Mesenchymal stem cell (in vitro differentiated cells and primary cell): Measurements from ENCODE around the gene GHR.
"Not testable (repeated sequence)": the region's sequence is repeated elsewhere in the genome, so short reads cannot be mapped to it uniquely, and the experiment has no call there.

Source experiments
- DNase-seq: peaks from one replicate; pipeline ENCODE4 v3.0.0-alpha.2; 2013
- H2AFZ ChIP-seq: one replicate; pipeline ENCODE4 v1.6.1; 2013; ENCODE audit warnings: low read depth, mild to moderate bottlenecking, control low read depth, inconsistent platforms, low read length, moderate library complexity
- H2AK5ac ChIP-seq: 2 replicates; pipeline ENCODE4 v1.6.1; 2013; ENCODE audit warnings: low read length, moderate library complexity, mild to moderate bottlenecking, inconsistent platforms; ENCODE audit not compliant: severe bottlenecking
- H2BK120ac ChIP-seq: one replicate; pipeline ENCODE4 v1.6.1; 2013; ENCODE audit warnings: low read depth, mild to moderate bottlenecking, inconsistent platforms, low read length, moderate library complexity
- H2BK12ac ChIP-seq, 2 experiments: one replicate each; pipeline ENCODE4 v1.6.1; 2013; ENCODE audit warnings: inconsistent platforms in 2 of 2, low read length in 2 of 2, mild to moderate bottlenecking in 2 of 2, moderate library complexity in 2 of 2, control low read depth in 1 of 2
- H2BK15ac ChIP-seq: one replicate; pipeline ENCODE4 v1.6.1; 2013; ENCODE audit warnings: mild to moderate bottlenecking, low read depth, inconsistent platforms; ENCODE audit not compliant: poor library complexity, severe bottlenecking
- H2BK5ac ChIP-seq: 2 replicates; pipeline ENCODE4 v1.6.1; 2013; ENCODE audit warnings: low read depth, mild to moderate bottlenecking, low read length, control low read depth, inconsistent platforms; ENCODE audit not compliant: poor library complexity, severe bottlenecking
- H3K14ac ChIP-seq, 2 experiments: one replicate each; pipeline ENCODE4 v1.6.1; 2013; ENCODE audit warnings: inconsistent platforms in 2 of 2, low read length in 2 of 2, control low read depth in 1 of 2, mild to moderate bottlenecking in 1 of 2, moderate library complexity in 1 of 2
- H3K18ac ChIP-seq, 2 experiments: one replicate each; pipeline ENCODE4 v1.6.1; 2013; ENCODE audit warnings: inconsistent platforms in 2 of 2, low read length in 2 of 2, control low read depth in 1 of 2, low read depth in 1 of 2, mild to moderate bottlenecking in 1 of 2
- H3K23ac ChIP-seq, 2 experiments: one replicate each; pipeline ENCODE4 v1.6.1; 2013; ENCODE audit warnings: inconsistent platforms in 2 of 2, low read length in 2 of 2, mild to moderate bottlenecking in 2 of 2, moderate library complexity in 2 of 2, control low read depth in 1 of 2
- H3K27ac ChIP-seq: 2 replicates; pipeline ENCODE4 v1.5.1; 2013; ENCODE audit warnings: mild to moderate bottlenecking, moderate library complexity, low read length, control low read depth, inconsistent platforms; ENCODE audit not compliant: poor library complexity, severe bottlenecking
- H3K27me3 ChIP-seq, 2 experiments: 2 replicates each; pipeline versions ENCODE4 v1.6.1 to v1.7.0; 2013; ENCODE audit warnings: low read length in 2 of 2, mild to moderate bottlenecking in 2 of 2, moderate library complexity in 2 of 2, control low read depth in 1 of 2, inconsistent platforms in 1 of 2; ENCODE audit not compliant: control insufficient read depth in 1 of 2, insufficient read depth in 1 of 2
- H3K36me3 ChIP-seq, 2 experiments: 2 replicates each; pipeline versions ENCODE4 v1.6.1 to v1.7.0; 2013; ENCODE audit warnings: low read length in 2 of 2, control low read depth in 1 of 2, inconsistent platforms in 1 of 2, low read depth in 1 of 2, mild to moderate bottlenecking in 1 of 2; ENCODE audit not compliant: insufficient read depth in 2 of 2, control insufficient read depth in 1 of 2
- H3K4ac ChIP-seq, 2 experiments: one replicate each; pipeline ENCODE4 v1.6.1; 2013; ENCODE audit warnings: inconsistent platforms in 2 of 2, low read length in 2 of 2, mild to moderate bottlenecking in 2 of 2, moderate library complexity in 2 of 2, control low read depth in 1 of 2, low read depth in 1 of 2
- H3K4me1 ChIP-seq: 2 replicates; pipeline ENCODE4 v1.6.1; 2013; ENCODE audit warnings: low read depth, low read length, control low read depth; ENCODE audit not compliant: control insufficient read depth, insufficient read depth
- H3K4me2 ChIP-seq: 2 replicates; pipeline ENCODE4 v1.6.1; 2013; ENCODE audit warnings: low read length, mild to moderate bottlenecking, inconsistent platforms; ENCODE audit not compliant: poor library complexity, severe bottlenecking
- H3K4me3 ChIP-seq, 2 experiments: 2 replicates each; pipeline versions ENCODE4 v1.5.1 to v1.7.0; 2013; ENCODE audit warnings: low read length in 2 of 2, mild to moderate bottlenecking in 2 of 2, control low read depth in 1 of 2, low read depth in 1 of 2; ENCODE audit not compliant: insufficient read depth in 1 of 2
- H3K79me1 ChIP-seq: replicated peaks from 2 replicates; pipeline ENCODE4 v1.6.1; 2013; ENCODE audit warnings: mild to moderate bottlenecking, control low read depth, low read length, inconsistent platforms; ENCODE audit not compliant: poor library complexity, severe bottlenecking
- H3K9ac ChIP-seq: 2 replicates; pipeline ENCODE4 v1.7.0; 2013; ENCODE audit warnings: mild to moderate bottlenecking, low read length, moderate library complexity
- H3K9me3 ChIP-seq: 2 replicates; pipeline ENCODE4 v1.7.0; 2013; ENCODE audit warnings: mild to moderate bottlenecking, low read length; ENCODE audit not compliant: control insufficient read depth
- H4K8ac ChIP-seq: one replicate; pipeline ENCODE4 v1.6.1; 2013; ENCODE audit warnings: inconsistent platforms, mild to moderate bottlenecking, low read length, moderate library complexity
- H4K91ac ChIP-seq: one replicate; pipeline ENCODE4 v1.6.1; 2013; ENCODE audit warnings: mild to moderate bottlenecking, low read length, inconsistent platforms
- WGBS: methylation state at CpG from one replicate; pipeline ENCODE4 v1.1.7; 2013; ENCODE audit warnings: mixed read lengths; 5-methylcytosine and 5-hydroxymethylcytosine counted together

GHR gene

DNA sequence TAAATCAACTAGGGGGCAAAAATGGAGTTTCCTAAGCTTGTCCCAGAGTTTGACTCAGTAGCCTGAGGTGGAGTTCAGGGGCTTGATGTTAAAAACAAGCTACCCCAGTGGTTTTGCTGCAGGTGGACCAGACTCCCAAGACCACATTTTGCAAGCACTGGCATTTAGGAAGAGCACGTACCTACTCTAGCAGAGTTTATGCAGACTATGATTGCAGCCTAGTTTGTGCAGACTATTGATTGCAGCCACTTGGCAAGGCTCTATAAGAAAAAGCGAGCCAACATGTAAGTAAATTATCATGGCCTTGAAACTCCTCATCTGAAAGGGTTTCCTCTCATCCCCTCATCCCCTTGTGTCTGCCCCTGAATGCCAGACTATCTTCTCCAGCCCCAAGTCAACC is 231.4 kb downstream of the GHR start:
- WGBS: 96% methylated on average over 2 of the region's 2 CpGs

DNA sequence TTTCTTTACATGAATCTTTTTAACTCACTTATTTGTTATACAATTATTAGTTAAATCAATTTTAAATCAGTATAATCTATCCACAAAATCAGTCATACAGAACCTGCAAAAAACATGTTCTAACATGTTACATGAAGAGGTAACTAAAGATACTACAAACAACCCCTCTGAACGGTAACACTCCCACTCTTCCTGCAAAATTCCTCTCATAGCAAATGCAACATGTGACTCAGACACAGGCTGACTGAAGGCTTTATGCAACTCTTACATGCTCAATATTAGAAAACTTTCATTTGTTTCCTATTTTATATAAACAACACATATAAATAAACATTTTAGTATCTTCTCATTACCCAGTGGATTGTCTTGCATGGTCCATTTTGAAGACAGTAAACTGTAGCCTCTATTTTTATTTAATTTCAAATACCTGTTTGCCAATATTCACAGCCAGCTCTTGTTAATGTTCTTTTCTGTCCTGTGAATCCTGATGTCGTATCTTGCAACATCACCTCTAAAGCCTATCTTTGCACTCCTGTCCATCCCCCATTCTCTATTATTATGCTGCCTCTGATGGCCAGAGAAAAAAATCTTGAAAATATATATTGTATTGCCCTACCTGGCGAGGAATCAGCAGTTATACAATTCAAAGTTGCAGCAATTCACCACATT is 232.9 kb downstream of the GHR start:
- no peak overlapping the region for H4K8ac ChIP-seq
- H3K14ac ChIP-seq: no peak overlapping the region
- DNase-seq: peak; percentile 28
- no peak overlapping the region for H3K27ac ChIP-seq
- H2AK5ac ChIP-seq: no peak overlapping the region
- H3K79me1 ChIP-seq: no peaks in the 10 kb centered on the region
- H2BK120ac ChIP-seq: no peak overlapping the region
- H3K4me2 ChIP-seq: no peak overlapping the region
- no peak overlapping the region for H2BK5ac ChIP-seq
- H3K9ac ChIP-seq: peak overlapping the region; percentile 41
- H3K27me3 ChIP-seq: no peaks in the 10 kb centered on the region
- H2AFZ ChIP-seq: no peak overlapping the region
- no peaks in the 10 kb centered on the region for H3K36me3 ChIP-seq
- H3K23ac ChIP-seq: no peak overlapping the region
- no peak overlapping the region for H3K18ac ChIP-seq
- H3K4ac ChIP-seq: no peak overlapping the region
- WGBS: 38% methylated on average over 2 of the region's 3 CpGs
- H2BK15ac ChIP-seq: no peak overlapping the region
- H3K4me3 ChIP-seq: peak overlapping the region in 1 of 2 experiments; percentile 54
- H4K91ac ChIP-seq: no peak overlapping the region
- H3K4me1 ChIP-seq: no peaks in the 10 kb centered on the region
- no peak overlapping the region for H2BK12ac ChIP-seq
- no peaks in the 10 kb centered on the region for H3K9me3 ChIP-seq

More for the DNA sequence above, 231.4 kb downstream of the GHR start:
- H3K9me3 ChIP-seq: no peaks in the 10 kb centered on the region
- H3K18ac ChIP-seq: no peak overlapping the region
- no peak overlapping the region for H3K9ac ChIP-seq
- no peak overlapping the region for H2BK5ac ChIP-seq
- H3K79me1 ChIP-seq: no peaks in the 10 kb centered on the region
- no peaks in the 10 kb centered on the region for H3K36me3 ChIP-seq
- no peak overlapping the region for H4K8ac ChIP-seq
- H2BK120ac ChIP-seq: no peak overlapping the region
- no peak overlapping the region for H3K23ac ChIP-seq
- H2BK12ac ChIP-seq: no peak overlapping the region
- no peak overlapping the region for H2AFZ ChIP-seq
- H3K4me2 ChIP-seq: no peak overlapping the region
- H2AK5ac ChIP-seq: no peak overlapping the region
- H3K4me3 ChIP-seq: no peak overlapping the region
- no peak overlapping the region for H3K4ac ChIP-seq
- no peak overlapping the region for H3K14ac ChIP-seq
- no peak overlapping the region for H2BK15ac ChIP-seq
- H4K91ac ChIP-seq: no peak overlapping the region
- no peak for DNase-seq
- H3K27ac ChIP-seq: no peak overlapping the region
- no peaks in the 10 kb centered on the region for H3K4me1 ChIP-seq
- no peaks in the 10 kb centered on the region for H3K27me3 ChIP-seq

DNA sequence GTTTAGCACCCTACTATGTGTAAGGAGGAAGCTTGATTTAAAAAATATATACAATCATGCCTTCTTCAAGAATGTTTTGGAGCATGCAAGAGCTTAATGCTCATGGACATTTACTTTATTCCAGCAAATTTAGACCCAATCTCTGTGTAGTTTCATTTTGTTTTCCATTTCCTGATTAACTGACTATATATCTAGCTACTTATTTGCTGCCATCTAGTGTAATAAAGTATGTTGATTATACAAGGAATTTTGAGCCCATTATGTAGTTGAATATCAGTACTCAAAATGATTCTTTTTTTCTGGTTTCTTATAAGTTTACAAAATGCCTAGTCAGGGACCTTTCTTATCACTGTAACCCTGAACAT is 233.4 kb downstream of the GHR start:
- DNase-seq: peak; percentile 37
- Histone ChIP-seq H3K36me3 (no peaks in the 10 kb centered on the region), H2BK15ac (no peak overlapping the region), H3K4me3 (peak overlapping the region in 1 of 2 experiments; percentile 54), H3K27me3 (no peaks in the 10 kb centered on the region), H2BK5ac (no peak overlapping the region), H3K79me1 (no peaks in the 10 kb centered on the region), H3K9ac (peak overlapping the region; percentile 41), H3K4ac (no peak overlapping the region), H2BK120ac (no peak overlapping the region), H2BK12ac (no peak overlapping the region), H2AK5ac (no peak overlapping the region), H3K4me2 (no peak overlapping the region), H3K9me3 (no peaks in the 10 kb centered on the region), H3K18ac (no peak overlapping the region), H3K14ac (no peak overlapping the region), H3K4me1 (no peaks in the 10 kb centered on the region), H3K27ac (no peak overlapping the region), H2AFZ (no peak overlapping the region), H4K8ac (no peak overlapping the region), H4K91ac (no peak overlapping the region), H3K23ac (no peak overlapping the region)

DNA sequence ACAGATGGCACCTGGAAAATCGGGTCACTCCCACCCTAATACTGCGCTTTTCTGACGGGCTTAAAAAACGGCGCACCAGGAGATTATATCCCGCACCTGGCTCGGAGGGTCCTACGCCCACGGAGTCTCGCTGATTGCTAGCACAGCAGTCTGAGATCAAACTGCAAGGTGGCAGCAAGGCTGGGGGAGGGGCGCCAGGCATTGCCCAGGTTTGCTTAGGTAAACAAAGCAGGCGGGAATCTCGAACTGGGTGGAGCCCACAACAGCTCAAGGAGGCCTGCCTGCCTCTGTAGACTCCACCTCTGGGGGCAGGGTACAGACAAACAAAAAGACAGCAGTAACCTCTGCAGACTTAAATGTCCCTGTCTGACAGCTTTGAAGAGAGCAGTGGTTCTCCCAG is 236.6 kb downstream of the GHR start:
- WGBS: 90% methylated on average over 8 of the region's 13 CpGs
- H3K23ac ChIP-seq, H3K79me1 ChIP-seq, H3K18ac ChIP-seq, H2BK5ac ChIP-seq, H3K27me3 ChIP-seq, H3K27ac ChIP-seq, H2AK5ac ChIP-seq, DNase-seq, H4K8ac ChIP-seq, H3K4me2 ChIP-seq, H2BK12ac ChIP-seq, H3K14ac ChIP-seq, H3K36me3 ChIP-seq, H3K4me3 ChIP-seq, H4K91ac ChIP-seq, H2BK120ac ChIP-seq, H2BK15ac ChIP-seq, H3K9ac ChIP-seq, H3K4me1 ChIP-seq, H2AFZ ChIP-seq, H3K9me3 ChIP-seq, H3K4ac ChIP-seq: not testable (repeated sequence)
